WTC11 (cell line): ENCODE measurements around the gene GPC2. TPM values are rescaled to one million over a fixed set of nuclear protein-coding genes. Genes with fewer than 3 reads are reported as not detected.

ENCODE experiments used
- ATAC-seq: fragments of 200-7000 bp; cut with Tn5 transposase; 2 replicates; pipeline ENCODE4 v1.10.0; 2021; ENCODE audit warnings: mild to moderate bottlenecking, moderate library complexity
- CTCF ChIA-PET: fragments of 300-600 bp; sonication (Branson Sonifier 250); formaldehyde crosslinking; loops from one replicate; lab custom pipeline; 2021; ENCODE audit warnings: antibody characterized with exemption; lab: Charles Lee
- POLR2A ChIA-PET: fragments of 350-600 bp; sonication (Branson Sonifier 250); formaldehyde crosslinking; loops from one replicate; lab custom pipeline; 2021; ENCODE audit warnings: antibody characterized with exemption; lab: Charles Lee
- DNase-seq: peaks from one replicate; pipeline ENCODE4 v3.0.0; 2021; ENCODE audit warnings: low spot score
- H3K27ac Mint-ChIP-seq: 2 replicates; pipeline ENCODE4 v1.8.0; 2021; ENCODE audit warnings: mixed read lengths
- H3K27me3 Mint-ChIP-seq: 2 replicates; pipeline ENCODE4 v1.8.0; 2021; ENCODE audit warnings: low read depth, mild to moderate bottlenecking, moderate library complexity, mixed read lengths
- H3K36me3 Mint-ChIP-seq: 2 replicates; pipeline ENCODE4 v1.8.0; 2021; ENCODE audit warnings: mixed read lengths
- H3K4me1 Mint-ChIP-seq: 2 replicates; pipeline ENCODE4 v1.8.0; 2022; ENCODE audit warnings: mixed read lengths
- H3K4me3 Mint-ChIP-seq: 2 replicates; pipeline ENCODE4 v1.8.0; 2021; ENCODE audit warnings: mild to moderate bottlenecking, moderate library complexity, mixed read lengths
- H3K9me3 Mint-ChIP-seq: 2 replicates; pipeline ENCODE4 v1.8.0; 2021; ENCODE audit warnings: mixed read lengths
- ATF2 ChIP-seq: sonication (generic); formaldehyde crosslinking; IDR thresholded peaks from 2 replicates; pipeline ENCODE4 v1.8.1; 2022; ENCODE audit warnings: low read depth, missing genetic modification reagents, borderline replicate concordance
- CBFB ChIP-seq: sonication (generic); formaldehyde crosslinking; IDR thresholded peaks from 2 replicates; pipeline ENCODE4 v1.8.1; 2022; ENCODE audit warnings: mild to moderate bottlenecking, low read depth, missing genetic modification reagents
- ESRRA ChIP-seq: sonication (generic); formaldehyde crosslinking; IDR thresholded peaks from 2 replicates; pipeline ENCODE4 v1.8.1; 2022; ENCODE audit warnings: mild to moderate bottlenecking, missing genetic modification reagents, borderline replicate concordance
- ETV6 ChIP-seq: sonication (generic); formaldehyde crosslinking; IDR thresholded peaks from 2 replicates; pipeline ENCODE4 v1.8.1; 2022; ENCODE audit warnings: mild to moderate bottlenecking, missing genetic modification reagents
- FOXK1 ChIP-seq: sonication (generic); formaldehyde crosslinking; IDR thresholded peaks from 2 replicates; pipeline ENCODE4 v1.8.0; 2022; ENCODE audit warnings: mild to moderate bottlenecking, moderate library complexity, missing genetic modification reagents
- GABPB1 ChIP-seq: sonication (generic); formaldehyde crosslinking; IDR thresholded peaks from 2 replicates; pipeline ENCODE4 v1.8.1; 2023; ENCODE audit warnings: mild to moderate bottlenecking, missing genetic modification reagents
- GRHL2 ChIP-seq: fragments of 250-450 bp; sonication (Bioruptor Pico); IDR thresholded peaks from 2 replicates; pipeline ENCODE4 v1.8.0; 2022; ENCODE audit warnings: mild to moderate bottlenecking, moderate library complexity; ENCODE audit not compliant: insufficient replicate concordance, severe bottlenecking
- MLX ChIP-seq: sonication (generic); formaldehyde crosslinking; IDR thresholded peaks from 2 replicates; pipeline ENCODE4 v1.8.1; 2023; ENCODE audit warnings: mild to moderate bottlenecking, missing genetic modification reagents, moderate library complexity
- NFATC4 ChIP-seq: fragments of 250-450 bp; sonication (Bioruptor Pico); IDR thresholded peaks from 2 replicates; pipeline ENCODE4 v1.9.0; 2021; ENCODE audit warnings: mild to moderate bottlenecking
- PRRX2 ChIP-seq: fragments of 250-450 bp; sonication (Bioruptor Pico); IDR thresholded peaks from 2 replicates; pipeline ENCODE4 v1.8.0; 2021; ENCODE audit warnings: mild to moderate bottlenecking
- RELA ChIP-seq: sonication (generic); formaldehyde crosslinking; IDR thresholded peaks from 2 replicates; pipeline ENCODE4 v1.8.1; 2022; ENCODE audit warnings: missing genetic modification reagents, mild to moderate bottlenecking, borderline replicate concordance
- RORB ChIP-seq: fragments of 250-450 bp; sonication (Bioruptor Pico); IDR thresholded peaks from 2 replicates; pipeline ENCODE4 v1.9.0; 2021; ENCODE audit warnings: mild to moderate bottlenecking
- ZBTB21 ChIP-seq: sonication (generic); formaldehyde crosslinking; IDR thresholded peaks from 2 replicates; pipeline ENCODE4 v1.8.1; 2023; ENCODE audit warnings: mild to moderate bottlenecking, missing genetic modification reagents, borderline replicate concordance
- ZNF138 ChIP-seq: sonication (generic); formaldehyde crosslinking; conservative IDR thresholded peaks from 2 replicates; pipeline ENCODE4 v1.8.1; 2022; ENCODE audit warnings: mild to moderate bottlenecking, moderate library complexity, missing genetic modification reagents
- ZNF263 ChIP-seq: sonication (generic); formaldehyde crosslinking; IDR thresholded peaks from 2 replicates; pipeline ENCODE4 v1.8.1; 2022; ENCODE audit warnings: low read depth, mild to moderate bottlenecking, moderate library complexity, missing genetic modification reagents
- total RNA-seq: library from RNA; stranded (reverse); gene quantifications from 3 replicates; pipeline ENCODE4 v1.2.3, GENCODE V29; 2021
- TF ChIP-seq, protein P1 (sequence below): sonication (generic); formaldehyde crosslinking; IDR thresholded peaks from 2 replicates; pipeline ENCODE4 v1.8.1; 2023; ENCODE audit warnings: mild to moderate bottlenecking, missing genetic modification reagents, moderate library complexity
- TF ChIP-seq, protein P2 (sequence below): sonication (generic); formaldehyde crosslinking; conservative IDR thresholded peaks from 2 replicates; pipeline ENCODE4 v1.8.1; 2023; ENCODE audit warnings: mild to moderate bottlenecking, low read depth, missing genetic modification reagents, moderate library complexity
- TF ChIP-seq, protein P3 (sequence below): sonication (generic); formaldehyde crosslinking; IDR thresholded peaks from 2 replicates; pipeline ENCODE4 v1.8.1; 2023; ENCODE audit warnings: mild to moderate bottlenecking, moderate library complexity, missing genetic modification reagents
- TF ChIP-seq, protein P4 (sequence below): sonication (generic); formaldehyde crosslinking; IDR thresholded peaks from 2 replicates; pipeline ENCODE4 v1.8.0; 2022; ENCODE audit warnings: mild to moderate bottlenecking, missing genetic modification reagents

GPC2 gene
- total RNA-seq, 1 experiment from 2014 or later = 52.1 TPM

DNA sequence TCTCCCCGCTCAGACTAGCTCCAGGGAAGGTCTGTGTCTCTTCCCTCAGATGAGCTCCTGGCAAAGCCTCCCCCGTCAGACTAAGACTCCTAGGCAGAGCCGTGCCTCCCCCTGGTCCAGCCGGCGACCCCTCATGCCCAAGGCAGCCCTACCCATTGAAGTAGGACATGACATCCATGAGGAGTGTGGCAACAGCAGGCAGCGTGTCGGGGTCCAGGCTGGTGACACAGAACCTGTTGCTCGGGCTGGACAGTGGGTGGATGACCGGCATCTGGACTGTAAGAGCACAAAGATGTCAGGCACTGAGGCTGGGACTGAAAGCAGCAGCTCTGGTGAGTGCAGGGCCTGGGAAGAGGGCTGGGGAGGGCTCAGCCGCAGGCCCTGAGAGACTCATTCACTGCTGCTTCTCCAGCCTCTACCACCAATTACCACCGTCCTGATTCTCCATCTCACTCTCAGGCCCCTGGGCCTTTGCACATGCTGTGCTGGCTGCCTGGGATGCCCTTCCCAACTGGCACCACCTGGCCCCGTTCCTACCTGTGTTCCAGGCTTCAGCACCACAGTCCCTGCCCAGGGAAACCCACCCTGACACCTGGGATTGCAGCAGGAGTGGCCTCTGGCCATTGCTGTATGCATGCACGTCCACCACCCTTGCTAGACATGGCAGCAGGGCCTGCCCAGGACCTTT, 45.4 kb upstream of the GPC2 start:
- Mint-ChIP-seq H3K9me3 (no peaks in the 10 kb centered on the region), H3K27ac (no peak overlapping the region), H3K4me3 (no peak overlapping the region), H3K4me1 (no peaks in the 10 kb centered on the region), H3K27me3 (no peaks in the 10 kb centered on the region), H3K36me3 (peaks cover 5% of the 10 kb centered on the region; the same call in 1 of the 2 replicates)
- TF ChIP-seq MLX (CRISPR knock-in tag) (no peak), FOXK1 (no peak), RELA (CRISPR knock-in tag) (no peak), CBFB (CRISPR knock-in tag) (no peak), ESRRA (no peak), ZNF138 (CRISPR knock-in tag) (no peak), GABPB1 (CRISPR knock-in tag) (no peak)
- TF ChIP-seq, protein P1, sequence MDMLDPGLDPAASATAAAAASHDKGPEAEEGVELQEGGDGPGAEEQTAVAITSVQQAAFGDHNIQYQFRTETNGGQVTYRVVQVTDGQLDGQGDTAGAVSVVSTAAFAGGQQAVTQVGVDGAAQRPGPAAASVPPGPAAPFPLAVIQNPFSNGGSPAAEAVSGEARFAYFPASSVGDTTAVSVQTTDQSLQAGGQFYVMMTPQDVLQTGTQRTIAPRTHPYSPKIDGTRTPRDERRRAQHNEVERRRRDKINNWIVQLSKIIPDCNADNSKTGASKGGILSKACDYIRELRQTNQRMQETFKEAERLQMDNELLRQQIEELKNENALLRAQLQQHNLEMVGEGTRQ (CRISPR knock-in tag) = no peak
- ATAC-seq = no peak
- ChIA-PET POLR2A (no interaction called here), CTCF (interaction anchor here (1.8 kb wide), 1 partner anchor 90 kb away, joined by 3 read pairs; no protein-coding TSS in a partner anchor)
- no peak for DNase-seq

DNA sequence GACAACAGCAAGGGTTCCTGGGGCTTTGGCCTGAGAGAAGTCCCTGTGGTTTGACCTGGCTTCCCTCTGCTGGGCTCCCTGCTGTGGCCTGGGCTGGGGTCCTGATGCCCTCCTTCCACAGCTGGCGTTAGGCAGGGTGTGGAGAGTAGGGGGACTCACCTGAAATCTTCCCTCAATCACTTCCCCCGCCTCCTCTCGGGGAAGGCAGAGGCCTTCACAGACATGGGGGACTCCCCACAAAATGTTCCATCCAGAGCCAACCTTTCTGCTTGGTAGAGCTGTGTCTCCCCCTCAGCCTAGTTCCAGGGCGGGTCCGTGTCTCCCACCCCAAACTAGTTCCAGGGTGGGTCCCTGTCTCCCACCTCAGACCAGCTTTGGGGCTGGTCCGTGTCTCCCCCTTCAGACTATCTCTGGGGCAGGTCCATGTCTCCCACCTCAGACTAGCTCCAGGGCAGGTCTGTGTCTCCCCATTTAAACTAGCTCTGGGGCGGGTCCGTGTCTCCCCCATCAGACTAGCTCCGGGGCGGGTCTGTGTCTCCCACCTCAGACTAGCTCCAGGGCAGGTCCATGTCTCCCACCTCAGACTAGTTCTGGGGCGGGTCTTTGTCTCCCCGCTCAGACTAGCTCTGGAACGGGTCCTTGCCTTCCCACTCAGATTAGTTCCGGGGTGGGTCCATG, 44.7 kb upstream of the GPC2 start:
- no peak overlapping the region for H3K27ac Mint-ChIP-seq
- ATAC-seq (no peak), DNase-seq (no peak)
- peaks cover 5% of the 10 kb centered on the region; the same call in 1 of the 2 replicates for H3K36me3 Mint-ChIP-seq
- H3K4me3 Mint-ChIP-seq = no peak overlapping the region
- POLR2A ChIA-PET = no interaction called here
- no peaks in the 10 kb centered on the region for H3K4me1 Mint-ChIP-seq
- no peaks in the 10 kb centered on the region for H3K27me3 Mint-ChIP-seq
- CTCF ChIA-PET = no interaction called here
- no peak for TF ChIP-seq ZBTB21
- TF ChIP-seq, protein P2, sequence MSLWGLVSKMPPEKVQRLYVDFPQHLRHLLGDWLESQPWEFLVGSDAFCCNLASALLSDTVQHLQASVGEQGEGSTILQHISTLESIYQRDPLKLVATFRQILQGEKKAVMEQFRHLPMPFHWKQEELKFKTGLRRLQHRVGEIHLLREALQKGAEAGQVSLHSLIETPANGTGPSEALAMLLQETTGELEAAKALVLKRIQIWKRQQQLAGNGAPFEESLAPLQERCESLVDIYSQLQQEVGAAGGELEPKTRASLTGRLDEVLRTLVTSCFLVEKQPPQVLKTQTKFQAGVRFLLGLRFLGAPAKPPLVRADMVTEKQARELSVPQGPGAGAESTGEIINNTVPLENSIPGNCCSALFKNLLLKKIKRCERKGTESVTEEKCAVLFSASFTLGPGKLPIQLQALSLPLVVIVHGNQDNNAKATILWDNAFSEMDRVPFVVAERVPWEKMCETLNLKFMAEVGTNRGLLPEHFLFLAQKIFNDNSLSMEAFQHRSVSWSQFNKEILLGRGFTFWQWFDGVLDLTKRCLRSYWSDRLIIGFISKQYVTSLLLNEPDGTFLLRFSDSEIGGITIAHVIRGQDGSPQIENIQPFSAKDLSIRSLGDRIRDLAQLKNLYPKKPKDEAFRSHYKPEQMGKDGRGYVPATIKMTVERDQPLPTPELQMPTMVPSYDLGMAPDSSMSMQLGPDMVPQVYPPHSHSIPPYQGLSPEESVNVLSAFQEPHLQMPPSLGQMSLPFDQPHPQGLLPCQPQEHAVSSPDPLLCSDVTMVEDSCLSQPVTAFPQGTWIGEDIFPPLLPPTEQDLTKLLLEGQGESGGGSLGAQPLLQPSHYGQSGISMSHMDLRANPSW (CRISPR knock-in tag) = no peak
- TF ChIP-seq NFATC4 = no peak
- TF ChIP-seq, protein P3, sequence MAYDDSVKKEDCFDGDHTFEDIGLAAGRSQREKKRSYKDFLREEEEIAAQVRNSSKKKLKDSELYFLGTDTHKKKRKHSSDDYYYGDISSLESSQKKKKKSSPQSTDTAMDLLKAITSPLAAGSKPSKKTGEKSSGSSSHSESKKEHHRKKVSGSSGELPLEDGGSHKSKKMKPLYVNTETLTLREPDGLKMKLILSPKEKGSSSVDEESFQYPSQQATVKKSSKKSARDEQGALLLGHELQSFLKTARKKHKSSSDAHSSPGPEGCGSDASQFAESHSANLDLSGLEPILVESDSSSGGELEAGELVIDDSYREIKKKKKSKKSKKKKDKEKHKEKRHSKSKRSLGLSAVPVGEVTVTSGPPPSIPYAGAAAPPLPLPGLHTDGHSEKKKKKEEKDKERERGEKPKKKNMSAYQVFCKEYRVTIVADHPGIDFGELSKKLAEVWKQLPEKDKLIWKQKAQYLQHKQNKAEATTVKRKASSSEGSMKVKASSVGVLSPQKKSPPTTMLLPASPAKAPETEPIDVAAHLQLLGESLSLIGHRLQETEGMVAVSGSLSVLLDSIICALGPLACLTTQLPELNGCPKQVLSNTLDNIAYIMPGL = no peak
- no peak for TF ChIP-seq ETV6 (CRISPR knock-in tag)
- TF ChIP-seq PRRX2 (CRISPR knock-in tag) = no peak
- TF ChIP-seq ATF2 (CRISPR knock-in tag) = no peak
- no peak for TF ChIP-seq ZNF263 (CRISPR knock-in tag)
- TF ChIP-seq RORB (CRISPR knock-in tag) = no peak
- no peak for TF ChIP-seq MLX (CRISPR knock-in tag)
- TF ChIP-seq, protein P4, sequence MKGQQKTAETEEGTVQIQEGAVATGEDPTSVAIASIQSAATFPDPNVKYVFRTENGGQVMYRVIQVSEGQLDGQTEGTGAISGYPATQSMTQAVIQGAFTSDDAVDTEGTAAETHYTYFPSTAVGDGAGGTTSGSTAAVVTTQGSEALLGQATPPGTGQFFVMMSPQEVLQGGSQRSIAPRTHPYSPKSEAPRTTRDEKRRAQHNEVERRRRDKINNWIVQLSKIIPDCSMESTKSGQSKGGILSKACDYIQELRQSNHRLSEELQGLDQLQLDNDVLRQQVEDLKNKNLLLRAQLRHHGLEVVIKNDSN (CRISPR knock-in tag) = no peak
- no peak for TF ChIP-seq GRHL2 (CRISPR knock-in tag)
- H3K9me3 Mint-ChIP-seq = no peaks in the 10 kb centered on the region
